Measurements from ENCODE around the gene GPR25. TPM values are rescaled to one million over a fixed set of nuclear protein-coding genes. Genes with fewer than 3 reads are reported as not detected.

GPR25 gene
- total and polyA plus RNA-seq, 10 of the 15 experiments (the other 5 are each of a cell fraction or from before 2014, with no cell fraction given) = not detected

- TF ChIP-seq TCF12 (IDR thresholded peaks at IDR 0.05; ENCODE audit: low read depth, low read length) (peak; percentile 97), SREBF1 (IDR thresholded peaks at IDR 0.05; ENCODE audit: low read length) (no peak), POLR2AphosphoS2 (IDR thresholded peaks at IDR 0.05; ENCODE audit: low read depth, low read length) (no peak; the same call in 1 of the 2 replicates), MTA2 (IDR thresholded peaks at IDR 0.05; ENCODE audit: low read depth) (peak; percentile 86), SIN3A (IDR thresholded peaks at IDR 0.05; ENCODE audit: low read depth, low read length) (no peak), FOS (IDR thresholded peaks at IDR 0.05; ENCODE audit: borderline replicate concordance, extremely low read depth, insufficient read length) (no peak), MYC (IDR thresholded peaks at IDR 0.05; ENCODE audit: insufficient read depth, insufficient read length, insufficient replicate concordance, low read length, severe bottlenecking) (no peak), E4F1 (IDR thresholded peaks at IDR 0.05; ENCODE audit: borderline replicate concordance, partially characterized antibody) (no peak), NFXL1 (IDR thresholded peaks at IDR 0.05; ENCODE audit: borderline replicate concordance) (no peak), EED (IDR thresholded peaks at IDR 0.05; ENCODE audit: low read depth) (peak; percentile 98), EZH2 (IDR thresholded peaks at IDR 0.05; ENCODE audit: borderline replicate concordance, control insufficient read depth, low read depth, low read length) (no peak), TBL1XR1 (IDR thresholded peaks at IDR 0.05; ENCODE audit: low read depth, low read length) (no peak; the same call in 1 of the 2 replicates), HDAC2 (IDR thresholded peaks at IDR 0.05) (no peak), CREB1 (IDR thresholded peaks at IDR 0.05; ENCODE audit: low read depth) (peak; percentile 43; the same call in 1 of the 2 replicates), MAX (IDR thresholded peaks at IDR 0.05; ENCODE audit: low read depth, low read length) (no peak), MYB (IDR thresholded peaks at IDR 0.05; ENCODE audit: borderline replicate concordance, low read depth, low read length) (no peak), NR2F1 (conservative IDR thresholded peaks at IDR 0.05) (peak; percentile 87), ETV6 (conservative IDR thresholded peaks at IDR 0.05 in 1 of 2, IDR thresholded peaks at IDR 0.05 in 1 of 2; ENCODE audit: borderline replicate concordance in 1 of 2, low read depth in 1 of 2) (peak in 1 of 2 experiments; percentile 91; a peak in 1 of 4 replicates), STAT1 (conservative IDR thresholded peaks at IDR 0.05) (0 out of 2 replicates have a peak, but pooled peaks have one; percentile 58), KDM1A (IDR thresholded peaks at IDR 0.05; ENCODE audit: borderline replicate concordance) (no peak)
- TF ChIP-seq, protein P1, sequence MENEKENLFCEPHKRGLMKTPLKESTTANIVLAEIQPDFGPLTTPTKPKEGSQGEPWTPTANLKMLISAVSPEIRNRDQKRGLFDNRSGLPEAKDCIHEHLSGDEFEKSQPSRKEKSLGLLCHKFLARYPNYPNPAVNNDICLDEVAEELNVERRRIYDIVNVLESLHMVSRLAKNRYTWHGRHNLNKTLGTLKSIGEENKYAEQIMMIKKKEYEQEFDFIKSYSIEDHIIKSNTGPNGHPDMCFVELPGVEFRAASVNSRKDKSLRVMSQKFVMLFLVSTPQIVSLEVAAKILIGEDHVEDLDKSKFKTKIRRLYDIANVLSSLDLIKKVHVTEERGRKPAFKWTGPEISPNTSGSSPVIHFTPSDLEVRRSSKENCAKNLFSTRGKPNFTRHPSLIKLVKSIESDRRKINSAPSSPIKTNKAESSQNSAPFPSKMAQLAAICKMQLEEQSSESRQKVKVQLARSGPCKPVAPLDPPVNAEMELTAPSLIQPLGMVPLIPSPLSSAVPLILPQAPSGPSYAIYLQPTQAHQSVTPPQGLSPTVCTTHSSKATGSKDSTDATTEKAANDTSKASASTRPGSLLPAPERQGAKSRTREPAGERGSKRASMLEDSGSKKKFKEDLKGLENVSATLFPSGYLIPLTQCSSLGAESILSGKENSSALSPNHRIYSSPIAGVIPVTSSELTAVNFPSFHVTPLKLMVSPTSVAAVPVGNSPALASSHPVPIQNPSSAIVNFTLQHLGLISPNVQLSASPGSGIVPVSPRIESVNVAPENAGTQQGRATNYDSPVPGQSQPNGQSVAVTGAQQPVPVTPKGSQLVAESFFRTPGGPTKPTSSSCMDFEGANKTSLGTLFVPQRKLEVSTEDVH (IDR thresholded peaks at IDR 0.05; ENCODE audit: low read depth, partially characterized antibody) = no peak
- TF ChIP-seq, protein P2, sequence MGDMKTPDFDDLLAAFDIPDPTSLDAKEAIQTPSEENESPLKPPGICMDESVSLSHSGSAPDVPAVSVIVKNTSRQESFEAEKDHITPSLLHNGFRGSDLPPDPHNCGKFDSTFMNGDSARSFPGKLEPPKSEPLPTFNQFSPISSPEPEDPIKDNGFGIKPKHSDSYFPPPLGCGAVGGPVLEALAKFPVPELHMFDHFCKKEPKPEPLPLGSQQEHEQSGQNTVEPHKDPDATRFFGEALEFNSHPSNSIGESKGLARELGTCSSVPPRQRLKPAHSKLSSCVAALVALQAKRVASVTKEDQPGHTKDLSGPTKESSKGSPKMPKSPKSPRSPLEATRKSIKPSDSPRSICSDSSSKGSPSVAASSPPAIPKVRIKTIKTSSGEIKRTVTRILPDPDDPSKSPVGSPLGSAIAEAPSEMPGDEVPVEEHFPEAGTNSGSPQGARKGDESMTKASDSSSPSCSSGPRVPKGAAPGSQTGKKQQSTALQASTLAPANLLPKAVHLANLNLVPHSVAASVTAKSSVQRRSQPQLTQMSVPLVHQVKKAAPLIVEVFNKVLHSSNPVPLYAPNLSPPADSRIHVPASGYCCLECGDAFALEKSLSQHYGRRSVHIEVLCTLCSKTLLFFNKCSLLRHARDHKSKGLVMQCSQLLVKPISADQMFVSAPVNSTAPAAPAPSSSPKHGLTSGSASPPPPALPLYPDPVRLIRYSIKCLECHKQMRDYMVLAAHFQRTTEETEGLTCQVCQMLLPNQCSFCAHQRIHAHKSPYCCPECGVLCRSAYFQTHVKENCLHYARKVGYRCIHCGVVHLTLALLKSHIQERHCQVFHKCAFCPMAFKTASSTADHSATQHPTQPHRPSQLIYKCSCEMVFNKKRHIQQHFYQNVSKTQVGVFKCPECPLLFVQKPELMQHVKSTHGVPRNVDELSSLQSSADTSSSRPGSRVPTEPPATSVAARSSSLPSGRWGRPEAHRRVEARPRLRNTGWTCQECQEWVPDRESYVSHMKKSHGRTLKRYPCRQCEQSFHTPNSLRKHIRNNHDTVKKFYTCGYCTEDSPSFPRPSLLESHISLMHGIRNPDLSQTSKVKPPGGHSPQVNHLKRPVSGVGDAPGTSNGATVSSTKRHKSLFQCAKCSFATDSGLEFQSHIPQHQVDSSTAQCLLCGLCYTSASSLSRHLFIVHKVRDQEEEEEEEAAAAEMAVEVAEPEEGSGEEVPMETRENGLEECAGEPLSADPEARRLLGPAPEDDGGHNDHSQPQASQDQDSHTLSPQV (IDR thresholded peaks at IDR 0.05) = no peak
Observed at GRCh38 chr1:200888349-200888838, 15.6 kb downstream of the GPR25 start (continued).
